A549 treated with CpdA at 1 μM for 4 hours (cell line): ENCODE measurements around the gene ARID5B. TPM values are rescaled to one million over a fixed set of nuclear protein-coding genes. Genes with fewer than 3 reads are reported as not detected.

Source experiments
- total RNA-seq: library from RNA; stranded (reverse); fragments of 200-300 nt; extraction: Qiagen RNA extraction; gene quantifications from 5 replicates; pipeline ENCODE4 v1.2.3, GENCODE V29; 2022; ENCODE audit warnings: low read depth

Gene ARID5B, protein sequence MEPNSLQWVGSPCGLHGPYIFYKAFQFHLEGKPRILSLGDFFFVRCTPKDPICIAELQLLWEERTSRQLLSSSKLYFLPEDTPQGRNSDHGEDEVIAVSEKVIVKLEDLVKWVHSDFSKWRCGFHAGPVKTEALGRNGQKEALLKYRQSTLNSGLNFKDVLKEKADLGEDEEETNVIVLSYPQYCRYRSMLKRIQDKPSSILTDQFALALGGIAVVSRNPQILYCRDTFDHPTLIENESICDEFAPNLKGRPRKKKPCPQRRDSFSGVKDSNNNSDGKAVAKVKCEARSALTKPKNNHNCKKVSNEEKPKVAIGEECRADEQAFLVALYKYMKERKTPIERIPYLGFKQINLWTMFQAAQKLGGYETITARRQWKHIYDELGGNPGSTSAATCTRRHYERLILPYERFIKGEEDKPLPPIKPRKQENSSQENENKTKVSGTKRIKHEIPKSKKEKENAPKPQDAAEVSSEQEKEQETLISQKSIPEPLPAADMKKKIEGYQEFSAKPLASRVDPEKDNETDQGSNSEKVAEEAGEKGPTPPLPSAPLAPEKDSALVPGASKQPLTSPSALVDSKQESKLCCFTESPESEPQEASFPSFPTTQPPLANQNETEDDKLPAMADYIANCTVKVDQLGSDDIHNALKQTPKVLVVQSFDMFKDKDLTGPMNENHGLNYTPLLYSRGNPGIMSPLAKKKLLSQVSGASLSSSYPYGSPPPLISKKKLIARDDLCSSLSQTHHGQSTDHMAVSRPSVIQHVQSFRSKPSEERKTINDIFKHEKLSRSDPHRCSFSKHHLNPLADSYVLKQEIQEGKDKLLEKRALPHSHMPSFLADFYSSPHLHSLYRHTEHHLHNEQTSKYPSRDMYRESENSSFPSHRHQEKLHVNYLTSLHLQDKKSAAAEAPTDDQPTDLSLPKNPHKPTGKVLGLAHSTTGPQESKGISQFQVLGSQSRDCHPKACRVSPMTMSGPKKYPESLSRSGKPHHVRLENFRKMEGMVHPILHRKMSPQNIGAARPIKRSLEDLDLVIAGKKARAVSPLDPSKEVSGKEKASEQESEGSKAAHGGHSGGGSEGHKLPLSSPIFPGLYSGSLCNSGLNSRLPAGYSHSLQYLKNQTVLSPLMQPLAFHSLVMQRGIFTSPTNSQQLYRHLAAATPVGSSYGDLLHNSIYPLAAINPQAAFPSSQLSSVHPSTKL
- 1.4 to 2.6 TPM (median 1.7 TPM) in 5 replicates for total RNA-seq

DNA sequence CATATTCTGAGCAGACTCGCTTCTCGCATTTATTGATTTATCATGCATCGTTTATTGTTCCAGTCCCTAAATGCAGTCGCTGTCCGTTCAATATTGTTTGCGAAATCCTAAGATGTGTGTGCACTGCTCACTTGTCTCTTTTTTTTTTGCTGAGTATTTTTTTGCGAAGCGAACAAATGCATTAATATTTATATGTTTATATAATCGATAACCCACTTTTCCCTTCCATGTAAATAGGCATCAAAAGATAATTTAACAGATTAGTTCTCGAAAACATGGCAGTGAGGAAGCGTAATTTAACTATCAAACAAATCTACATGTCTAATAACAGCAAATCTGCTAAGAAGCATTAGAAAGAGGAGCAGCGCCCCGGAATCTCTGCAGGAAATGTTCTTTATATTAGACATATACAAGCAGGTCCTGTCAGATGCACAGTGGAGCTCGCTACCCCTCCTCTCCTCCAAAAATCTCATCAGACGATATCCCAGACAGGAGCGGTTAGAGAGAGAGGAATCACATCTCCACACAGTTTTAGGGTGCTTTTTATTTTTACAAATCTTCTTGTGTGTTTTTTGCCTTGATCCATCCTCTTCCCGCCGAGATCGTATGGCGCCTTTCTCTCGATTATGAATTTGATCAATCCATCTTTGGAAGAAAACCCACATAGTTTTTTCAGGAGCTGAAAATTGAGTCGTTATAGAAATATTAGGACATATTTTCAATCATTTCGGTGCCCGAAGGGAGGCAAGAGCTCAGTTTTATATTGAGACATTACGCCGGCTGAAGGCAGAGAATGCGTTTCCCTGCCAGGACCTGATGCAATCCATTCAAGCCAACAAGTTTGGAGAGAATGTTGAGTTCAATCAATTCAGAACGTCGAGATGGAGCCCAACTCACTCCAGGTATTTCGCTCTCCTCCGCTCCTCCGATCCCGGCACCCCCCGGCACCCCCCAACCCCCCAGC, at the start of gene ARID5B:
Gene ARID5B, plus strand, starts transcription at position 871 of the 964 bp plus-strand sequence. Its CDS starts 11 bp downstream, at position 882.

Other genes starting within 250 kb of the ARID5B start
- gene CABCOCO1, start 238.8 kb upstream of the ARID5B start, total RNA-seq, result 0.14 to 1.5 TPM (median 0.54 TPM) in 5 replicates